ENCODE measurements around the gene STX16. TPM values are rescaled to one million over a fixed set of nuclear protein-coding genes. Genes with fewer than 3 reads are reported as not detected.

STX16 gene
- total RNA-seq, 1 donor from 2014 or later: 78.8 TPM

DNA sequence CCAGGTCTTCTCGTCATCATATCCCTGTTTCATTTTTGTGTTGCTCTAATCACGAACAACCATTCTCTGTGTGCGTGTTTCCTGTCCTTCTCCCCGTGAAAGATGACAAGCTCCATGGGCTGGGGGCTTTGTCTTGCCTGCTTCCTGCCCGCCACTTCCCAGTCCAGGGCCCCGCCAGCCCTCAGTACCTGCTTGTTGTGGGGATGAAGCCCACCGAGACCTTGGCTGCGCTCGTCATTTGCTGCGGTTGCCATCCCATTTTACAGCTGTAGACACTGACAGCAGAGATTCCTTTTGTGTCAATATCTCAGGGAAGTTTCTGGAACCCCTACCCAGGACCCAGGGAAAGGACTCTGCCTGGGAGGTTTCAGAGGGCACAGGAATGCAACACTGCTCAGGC, 40.3 kb upstream of the STX16 start:
- no peaks in the 10 kb centered on the region for H3K36me3 Mint-ChIP-seq (ENCODE audit: insufficient read depth)
- TF ChIP-seq, protein P1, sequence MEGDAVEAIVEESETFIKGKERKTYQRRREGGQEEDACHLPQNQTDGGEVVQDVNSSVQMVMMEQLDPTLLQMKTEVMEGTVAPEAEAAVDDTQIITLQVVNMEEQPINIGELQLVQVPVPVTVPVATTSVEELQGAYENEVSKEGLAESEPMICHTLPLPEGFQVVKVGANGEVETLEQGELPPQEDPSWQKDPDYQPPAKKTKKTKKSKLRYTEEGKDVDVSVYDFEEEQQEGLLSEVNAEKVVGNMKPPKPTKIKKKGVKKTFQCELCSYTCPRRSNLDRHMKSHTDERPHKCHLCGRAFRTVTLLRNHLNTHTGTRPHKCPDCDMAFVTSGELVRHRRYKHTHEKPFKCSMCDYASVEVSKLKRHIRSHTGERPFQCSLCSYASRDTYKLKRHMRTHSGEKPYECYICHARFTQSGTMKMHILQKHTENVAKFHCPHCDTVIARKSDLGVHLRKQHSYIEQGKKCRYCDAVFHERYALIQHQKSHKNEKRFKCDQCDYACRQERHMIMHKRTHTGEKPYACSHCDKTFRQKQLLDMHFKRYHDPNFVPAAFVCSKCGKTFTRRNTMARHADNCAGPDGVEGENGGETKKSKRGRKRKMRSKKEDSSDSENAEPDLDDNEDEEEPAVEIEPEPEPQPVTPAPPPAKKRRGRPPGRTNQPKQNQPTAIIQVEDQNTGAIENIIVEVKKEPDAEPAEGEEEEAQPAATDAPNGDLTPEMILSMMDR (IDR thresholded peaks at IDR 0.05; ENCODE audit: unreplicated experiment): no peak
- H3K9me3 Mint-ChIP-seq (ENCODE audit: low read depth): no peaks in the 10 kb centered on the region
- no peak for DNase-seq (ENCODE audit: low spot score, unreplicated experiment)
- H3K4me1 Mint-ChIP-seq (ENCODE audit: low read depth): no peaks in the 10 kb centered on the region
- no peak overlapping the region for H3K27ac Mint-ChIP-seq
- H3K4me3 Mint-ChIP-seq (ENCODE audit: low read depth): no peak overlapping the region
- peaks cover 10% of the 10 kb centered on the region for H3K27me3 Mint-ChIP-seq

DNA sequence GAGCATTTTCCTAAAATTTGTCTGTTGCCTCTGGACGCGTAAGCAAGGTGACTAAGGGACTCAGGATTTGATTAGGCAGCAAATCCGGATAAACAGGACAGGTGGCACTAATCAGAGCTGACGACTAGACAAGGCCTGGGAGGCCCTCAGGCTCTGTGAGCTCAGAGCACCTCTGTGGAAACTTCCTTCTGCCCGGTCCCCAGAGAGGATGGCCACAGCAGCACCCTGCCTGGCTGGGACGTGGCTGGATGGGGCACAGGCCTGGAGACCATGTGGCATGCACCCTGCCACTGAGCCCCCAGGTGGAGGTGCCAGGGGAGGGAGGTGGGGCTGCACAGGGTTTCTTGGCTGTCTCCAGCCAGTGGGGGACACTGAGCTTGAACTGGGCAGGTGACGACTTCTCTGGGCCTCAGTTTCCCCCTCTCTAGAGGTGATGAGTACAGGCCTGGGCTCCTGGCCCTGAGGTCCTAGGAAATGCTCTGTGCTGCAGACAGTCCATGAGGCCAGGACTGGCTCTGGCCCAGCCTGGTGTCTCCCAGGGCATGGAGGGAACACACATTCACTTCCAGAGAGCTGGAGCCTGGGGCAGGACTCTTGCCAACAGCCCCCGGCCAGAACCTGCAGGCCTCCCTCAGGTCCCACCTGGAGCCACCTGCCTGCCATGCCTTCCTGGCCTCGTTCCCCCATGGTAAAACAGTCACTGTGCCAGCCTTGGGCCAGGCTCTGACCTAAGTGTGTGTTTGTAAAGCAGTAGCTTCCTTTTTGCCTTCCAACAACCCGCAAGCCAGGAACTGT, 39.6 kb upstream of the STX16 start:
- DNase-seq (ENCODE audit: low spot score, unreplicated experiment): no peak
- H3K36me3 Mint-ChIP-seq (ENCODE audit: insufficient read depth): no peaks in the 10 kb centered on the region
- H3K9me3 Mint-ChIP-seq (ENCODE audit: low read depth): no peaks in the 10 kb centered on the region
- TF ChIP-seq, protein P1 (IDR thresholded peaks at IDR 0.05; ENCODE audit: unreplicated experiment): no peak
- no peak overlapping the region for H3K4me3 Mint-ChIP-seq (ENCODE audit: low read depth)
- no peaks in the 10 kb centered on the region for H3K4me1 Mint-ChIP-seq (ENCODE audit: low read depth)
- H3K27me3 Mint-ChIP-seq: peaks cover 10% of the 10 kb centered on the region
- H3K27ac Mint-ChIP-seq: no peak overlapping the region

DNA sequence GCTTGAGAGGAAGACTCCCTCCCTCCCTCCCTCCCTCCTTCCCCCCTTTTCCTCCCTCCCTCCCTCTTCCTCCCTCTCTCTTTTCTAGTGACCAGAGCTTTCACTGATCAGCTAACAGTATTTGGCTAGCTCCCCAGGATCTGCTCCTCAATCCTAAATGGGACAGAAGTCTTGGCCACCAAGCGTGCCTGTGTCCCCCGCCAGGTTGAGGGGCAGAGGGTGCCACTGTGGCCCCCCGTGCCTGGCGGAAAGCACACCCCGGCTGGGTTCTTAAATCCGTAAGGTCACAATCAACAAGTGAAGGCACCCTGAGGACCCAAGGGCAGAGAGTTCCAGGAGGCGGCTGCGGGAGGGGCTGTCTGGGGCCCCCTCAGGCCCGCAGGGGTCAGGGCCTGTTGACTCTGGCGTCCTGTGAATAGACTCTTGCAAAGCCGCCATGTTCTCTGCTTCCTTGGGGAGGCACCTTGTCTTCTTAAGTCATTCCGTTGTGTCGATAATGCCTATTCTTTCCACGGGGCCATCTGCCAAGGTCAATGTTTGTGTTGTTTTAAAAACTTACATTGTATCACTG, 38.9 kb upstream of the STX16 start:
- TF ChIP-seq, protein P1 (IDR thresholded peaks at IDR 0.05; ENCODE audit: unreplicated experiment): no peak
- H3K27ac Mint-ChIP-seq: no peak overlapping the region
- H3K4me3 Mint-ChIP-seq (ENCODE audit: low read depth): no peak overlapping the region
- H3K36me3 Mint-ChIP-seq (ENCODE audit: insufficient read depth): no peaks in the 10 kb centered on the region
- no peaks in the 10 kb centered on the region for H3K4me1 Mint-ChIP-seq (ENCODE audit: low read depth)
- peaks cover under 1% of the 10 kb centered on the region for H3K9me3 Mint-ChIP-seq (ENCODE audit: low read depth)
- no peak for DNase-seq (ENCODE audit: low spot score, unreplicated experiment)
- H3K27me3 Mint-ChIP-seq: peaks cover 8% of the 10 kb centered on the region

DNA sequence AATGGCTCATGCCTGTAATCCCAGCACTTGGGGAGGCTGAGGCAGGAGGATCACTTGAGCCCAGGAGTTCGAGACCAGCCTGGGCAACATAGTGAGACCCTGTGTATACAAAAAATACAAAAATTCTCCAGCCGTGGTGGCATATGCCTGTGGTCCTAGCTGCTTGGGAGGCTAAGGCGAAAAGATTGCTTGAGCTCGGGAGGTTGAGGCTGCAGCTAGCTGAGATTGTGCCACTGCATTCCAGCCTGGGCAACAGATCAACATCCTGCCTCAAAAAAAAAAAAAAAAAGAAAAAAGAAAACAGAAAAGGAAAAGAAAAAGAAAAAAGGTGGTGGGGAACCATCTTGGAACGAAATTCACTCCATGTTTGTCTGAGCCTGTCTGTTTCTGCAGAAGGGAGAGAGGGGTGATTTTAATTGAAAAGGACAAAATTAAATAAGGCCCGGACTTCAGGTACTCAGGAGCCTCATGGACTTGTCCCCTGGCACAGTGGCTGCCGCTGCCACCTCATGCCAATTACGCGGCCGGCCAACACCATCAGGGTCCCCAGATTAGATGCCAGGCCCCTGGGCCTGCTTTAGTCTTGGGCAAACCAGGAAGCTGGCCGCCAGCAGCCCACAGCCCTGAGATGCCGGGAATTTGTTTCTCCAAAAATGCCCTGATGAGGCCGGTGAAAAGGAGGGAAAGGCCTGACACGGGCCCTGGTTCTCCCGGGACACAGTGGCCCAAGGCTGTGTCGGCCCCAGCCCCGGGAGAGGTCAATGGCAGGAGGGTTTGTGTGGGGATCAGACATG, 37.8 kb upstream of the STX16 start:
- H3K27me3 Mint-ChIP-seq: peaks cover 7% of the 10 kb centered on the region
- no peak overlapping the region for H3K27ac Mint-ChIP-seq

DNA sequence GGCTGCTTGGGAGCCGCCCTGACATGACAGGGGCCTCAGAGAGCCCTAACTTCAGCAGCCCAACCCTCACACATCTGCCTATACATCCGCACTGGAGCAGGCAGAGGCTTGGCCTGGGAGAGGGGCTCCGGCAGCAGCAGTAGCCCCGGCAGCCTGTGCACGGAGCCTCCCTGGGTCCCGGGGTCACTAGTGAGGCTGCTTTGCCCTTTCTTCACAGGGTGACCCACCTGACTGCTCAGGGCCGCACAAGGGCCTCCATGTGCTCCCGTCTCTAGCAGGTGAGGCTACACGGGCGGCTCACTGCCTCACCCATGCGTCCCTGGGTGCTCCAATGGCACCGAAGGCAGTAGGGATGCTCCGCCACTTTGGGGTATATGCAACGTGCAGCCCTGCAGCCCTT, 36.7 kb upstream of the STX16 start:
- H3K36me3 Mint-ChIP-seq (ENCODE audit: insufficient read depth): no peaks in the 10 kb centered on the region
- DNase-seq (ENCODE audit: low spot score, unreplicated experiment): no peak

More for the DNA sequence above, 37.8 kb upstream of the STX16 start:
- H3K4me1 Mint-ChIP-seq (ENCODE audit: low read depth): no peaks in the 10 kb centered on the region
- H3K36me3 Mint-ChIP-seq (ENCODE audit: insufficient read depth): no peaks in the 10 kb centered on the region
- H3K9me3 Mint-ChIP-seq (ENCODE audit: low read depth): peaks cover 4% of the 10 kb centered on the region
- no peak overlapping the region for H3K4me3 Mint-ChIP-seq (ENCODE audit: low read depth)
- no peak for DNase-seq (ENCODE audit: low spot score, unreplicated experiment)
- TF ChIP-seq, protein P1 (IDR thresholded peaks at IDR 0.05; ENCODE audit: unreplicated experiment): no peak

More for the DNA sequence above, 36.7 kb upstream of the STX16 start:
- H3K9me3 Mint-ChIP-seq (ENCODE audit: low read depth): peaks cover 4% of the 10 kb centered on the region
- TF ChIP-seq, protein P1 (IDR thresholded peaks at IDR 0.05; ENCODE audit: unreplicated experiment): no peak
- no peaks in the 10 kb centered on the region for H3K4me1 Mint-ChIP-seq (ENCODE audit: low read depth)
- no peak overlapping the region for H3K27ac Mint-ChIP-seq
- H3K27me3 Mint-ChIP-seq: peaks cover 14% of the 10 kb centered on the region
- no peak overlapping the region for H3K4me3 Mint-ChIP-seq (ENCODE audit: low read depth)
